Lung microvascular endothelial cell (primary cell): ENCODE measurements around the gene FRY. TPM values are rescaled to one million over a fixed set of nuclear protein-coding genes. Genes with fewer than 3 reads are reported as not detected.
A peak's percentile ranks its signal among the peaks of the same experiment; 100 is the strongest.

Source experiments
- DNase-seq, 2 donors: peaks; one replicate each; pipeline versions ENCODE4 v3.0.0 to v3.0.0-alpha.2; 2010; ENCODE audit warnings: low read depth in 2 of 2
- total RNA-seq: library from RNA; depleted of rRNA; stranded (reverse); fragments of >200 nt; gene quantifications from 2 replicates; pipeline ENCODE4 v1.2.1, GENCODE V29; 2014

Gene FRY
- total RNA-seq, 1 donor from 2014 or later: 156 TPM

DNA sequence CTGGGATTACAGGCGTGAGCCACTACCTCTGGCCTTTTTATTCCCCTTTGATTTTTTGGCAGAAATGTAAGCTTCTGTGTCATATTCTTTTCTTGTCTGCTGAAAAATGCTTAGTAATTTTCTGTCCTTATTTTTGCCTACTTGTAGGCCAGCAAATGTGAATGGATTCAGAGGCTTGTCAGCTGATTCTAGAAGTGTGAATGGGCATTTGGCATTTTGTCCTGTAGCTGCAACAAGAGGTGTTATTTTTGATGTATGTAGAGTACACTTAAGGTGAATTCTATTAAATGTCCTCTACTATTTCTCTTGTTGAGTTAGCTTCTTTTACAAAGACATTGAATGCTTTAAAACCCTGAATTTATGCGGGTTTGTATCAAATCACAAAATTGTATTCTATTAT is 50.0 kb downstream of the FRY start:
- no peak for DNase-seq

GRCh38 chr13:32086366-32086765 is 54.8 kb downstream of the FRY start:
- DNase-seq: no peak

DNA sequence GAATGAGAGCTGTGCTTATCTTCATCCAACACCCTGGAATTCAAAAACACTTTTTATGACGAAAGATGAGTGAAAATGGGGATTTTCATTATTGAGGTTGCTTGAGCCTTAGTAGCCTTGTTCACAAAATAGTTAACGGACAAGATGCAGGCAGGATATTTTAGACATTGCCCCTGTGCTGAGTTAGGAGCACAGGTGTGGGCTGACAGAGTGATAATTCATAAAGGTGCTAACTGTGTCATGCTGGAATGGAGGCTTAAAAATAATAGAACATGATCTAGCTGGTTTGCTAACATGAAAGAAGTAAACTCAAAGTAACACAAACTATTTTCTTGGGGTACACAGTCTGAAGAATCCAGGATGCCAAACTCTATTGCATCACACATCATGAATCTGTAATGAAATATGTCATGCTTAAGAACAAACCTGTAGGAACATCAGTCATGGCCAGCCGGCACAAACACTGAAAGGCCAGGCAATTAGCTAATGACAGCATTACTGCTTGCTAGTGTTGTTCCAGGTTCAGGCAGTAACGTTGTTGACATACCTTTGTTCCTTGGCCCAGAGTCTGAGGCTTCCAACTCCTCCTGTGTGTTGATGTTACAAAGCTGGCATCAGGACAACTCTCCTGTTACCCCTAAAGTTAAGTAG is 55.3 kb downstream of the FRY start:
- DNase-seq: no peak

- DNase-seq: no peak
These were observed 56.6 kb downstream of the FRY start for GRCh38 chr13:32087955-32088747.

DNA sequence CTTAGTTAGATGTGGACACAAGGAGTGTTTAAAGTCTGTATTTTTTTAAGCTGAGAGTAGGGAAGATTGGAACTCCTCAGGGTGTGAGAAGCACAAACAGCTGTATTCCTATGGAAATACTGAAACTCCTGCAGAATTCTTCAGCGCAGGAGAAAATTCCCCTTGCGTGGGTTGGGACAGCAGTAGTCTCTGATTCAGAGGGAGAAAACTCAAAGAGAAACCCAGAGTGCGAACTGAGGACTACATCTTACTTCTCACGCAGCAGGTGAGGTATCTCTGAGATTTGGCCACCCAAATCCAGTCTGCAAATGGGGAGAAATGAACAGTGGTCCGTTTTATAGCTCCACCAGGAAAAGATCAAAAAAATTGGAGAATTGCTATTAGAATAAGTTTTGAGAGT is 60.9 kb downstream of the FRY start:
- DNase-seq: no peak

DNA sequence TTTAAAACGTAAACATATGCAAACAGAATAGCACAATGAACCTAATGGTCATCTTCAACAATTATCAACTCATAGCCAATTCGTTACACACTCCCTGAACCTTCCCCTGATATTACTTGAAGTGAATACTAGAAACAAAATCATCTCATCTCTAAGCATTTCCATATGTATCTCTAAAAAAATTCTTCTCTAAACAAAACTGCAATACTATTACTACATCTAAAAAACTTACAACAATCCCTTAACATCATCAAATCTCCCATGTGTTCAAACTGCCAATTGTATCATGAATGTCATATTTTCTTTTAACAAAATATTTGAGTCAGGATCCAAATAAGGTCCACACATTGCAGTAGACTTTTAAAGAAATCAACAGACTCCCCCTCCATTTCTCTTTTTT is 61.4 kb downstream of the FRY start:
- no peak for DNase-seq

DNA sequence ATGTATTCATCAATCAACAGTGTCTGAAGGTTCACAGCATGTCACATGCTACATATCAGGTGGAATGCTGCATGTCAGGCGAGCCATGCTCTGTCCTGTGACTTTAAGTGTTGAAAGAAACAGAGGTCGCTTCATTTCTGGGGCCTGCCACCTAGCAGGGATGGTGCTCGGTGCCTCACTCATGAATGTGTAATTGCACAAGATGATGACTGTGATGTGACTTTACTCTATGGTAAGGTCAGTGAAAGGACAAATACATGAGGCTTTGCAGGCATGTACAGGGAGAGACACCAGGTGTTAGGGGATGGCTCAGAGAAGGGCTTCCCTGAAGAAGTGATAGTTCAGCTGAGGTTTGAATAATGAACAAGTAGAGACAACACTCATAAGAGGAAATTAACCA is 66.7 kb downstream of the FRY start:
- DNase-seq: no peak

DNA sequence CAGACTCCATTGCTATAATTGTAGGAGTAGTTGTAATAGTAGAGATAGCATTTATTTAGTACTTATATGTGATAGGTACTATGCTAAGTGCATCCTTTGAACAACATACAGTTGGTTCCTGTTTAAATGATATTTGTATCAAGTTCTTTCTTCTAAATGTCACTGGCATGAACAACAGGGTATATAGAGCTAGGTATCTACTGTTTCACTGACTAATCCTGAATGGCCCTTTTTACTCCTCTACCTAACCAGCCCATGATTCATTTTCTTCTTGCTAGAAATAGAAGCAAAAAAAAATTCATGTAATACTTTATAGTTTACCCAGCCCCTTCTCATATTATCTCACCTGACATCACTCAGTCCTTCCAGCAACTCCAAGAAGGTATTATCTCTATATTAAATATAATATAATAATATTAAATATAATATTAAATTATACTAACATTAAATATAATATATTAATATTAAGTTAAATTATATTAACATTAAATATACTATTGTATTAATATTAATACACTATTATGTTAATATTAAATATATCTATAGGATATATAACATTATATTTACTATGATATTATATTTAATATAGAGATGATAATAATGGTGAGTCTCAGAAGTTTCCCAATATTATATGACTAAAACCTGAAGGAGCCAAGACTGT is 74.2 kb downstream of the FRY start:
- no peak for DNase-seq

GRCh38 chr13:32107474-32107873 is 75.9 kb downstream of the FRY start:
- DNase-seq: peak; percentile 8 to 11

- DNase-seq: no peak
These were observed 76.4 kb downstream of the FRY start for GRCh38 chr13:32107973-32108372.

- peak in 1 of 2 donors; percentile 6 for DNase-seq
These were observed 82.0 kb downstream of the FRY start for GRCh38 chr13:32113532-32113931.

GRCh38 chr13:32114284-32114950 is 82.8 kb downstream of the FRY start:
- DNase-seq: peak in 1 of 2 donors; percentile 4

- DNase-seq: peak in 1 of 2 donors; percentile 12
These were observed 83.5 kb downstream of the FRY start for GRCh38 chr13:32115066-32115465.

- DNase-seq: no peak
These were observed 84.6 kb downstream of the FRY start for GRCh38 chr13:32116210-32116609.

- DNase-seq: no peak
These were observed 85.4 kb downstream of the FRY start for GRCh38 chr13:32117001-32117400.

DNA sequence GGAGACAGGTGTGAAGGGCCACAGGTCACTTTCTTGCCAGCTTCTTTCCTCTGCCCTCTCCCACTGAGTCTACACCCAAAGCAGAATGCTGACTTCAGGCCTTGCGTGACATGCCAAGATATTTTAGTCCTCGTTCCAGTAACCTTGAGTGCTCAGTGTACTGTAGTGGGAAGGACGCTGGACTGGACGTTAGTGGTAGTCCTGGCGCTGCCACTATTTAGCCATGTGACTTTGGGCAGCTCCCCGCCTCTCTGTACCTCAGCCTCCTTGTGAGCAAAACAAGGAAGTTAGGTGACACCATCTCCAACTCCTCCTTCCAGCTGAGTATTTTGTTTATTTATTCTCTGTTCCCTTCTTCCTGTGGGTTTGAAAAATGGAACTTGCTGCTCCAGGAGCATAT is 86.1 kb downstream of the FRY start:
- DNase-seq: peak in 1 of 2 donors; percentile 2

GRCh38 chr13:32121316-32121715 is 89.7 kb downstream of the FRY start:
- DNase-seq: no peak

DNA sequence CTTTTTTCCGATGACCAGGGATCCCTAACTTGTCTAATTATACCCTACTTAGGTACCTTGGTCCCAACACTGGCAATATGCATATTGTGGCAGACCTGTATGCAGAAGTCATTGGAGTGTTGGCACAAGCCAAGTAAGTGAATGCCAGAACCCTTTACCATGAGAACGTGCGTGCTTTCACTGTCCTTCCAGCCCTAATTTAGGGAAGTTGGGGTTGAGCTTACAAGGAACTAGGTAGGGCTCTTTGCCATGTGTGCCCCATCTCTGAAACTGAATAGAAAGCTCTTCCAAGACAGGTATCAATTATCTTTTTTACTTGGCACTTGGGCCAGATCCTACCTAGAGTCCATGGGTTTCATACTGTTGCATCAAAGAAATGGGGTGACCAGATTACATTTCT is 93.2 kb downstream of the FRY start:
- no peak for DNase-seq

DNA sequence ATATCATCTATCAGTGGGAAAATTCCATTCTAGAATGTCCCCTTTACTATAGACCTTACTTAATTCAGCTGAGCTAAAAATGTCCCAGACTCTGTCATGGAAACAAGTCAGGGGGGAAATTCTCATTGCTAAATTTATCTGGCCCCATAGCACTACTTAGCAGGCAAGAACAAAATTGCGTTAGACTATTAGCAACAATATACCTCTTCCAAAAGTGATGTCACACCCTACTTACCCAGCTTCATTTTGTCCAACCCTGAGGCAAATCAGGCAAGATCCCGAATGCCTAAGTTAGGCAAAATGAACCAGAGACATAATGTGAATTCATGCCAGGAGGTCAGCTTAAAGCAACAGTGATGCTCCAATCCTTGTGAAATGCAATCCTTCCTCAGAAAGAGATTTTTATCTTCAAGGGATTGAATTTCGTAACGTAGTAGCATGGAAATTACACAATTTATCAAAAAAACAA is 93.7 kb downstream of the FRY start:
- DNase-seq: no peak

DNA sequence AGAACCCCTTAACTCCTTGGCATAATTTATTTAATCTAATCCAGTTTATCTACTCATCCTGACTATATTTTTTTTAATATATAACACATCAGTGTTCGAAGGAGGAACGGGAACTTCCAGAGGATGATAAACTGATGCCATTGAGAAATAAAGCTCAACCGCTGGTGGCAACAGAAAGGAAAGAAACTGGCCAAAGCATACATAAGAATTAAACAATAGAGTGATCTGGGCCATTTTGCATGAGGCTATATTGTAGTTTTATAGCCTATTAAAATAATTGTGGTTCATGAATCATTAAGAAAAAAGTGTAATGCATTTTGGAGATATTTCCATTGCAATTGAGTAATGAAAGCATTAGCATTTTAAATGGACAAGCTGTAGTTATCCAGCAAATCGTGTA is 94.2 kb downstream of the FRY start:
- DNase-seq: no peak

- no peak for DNase-seq
These were observed 94.7 kb downstream of the FRY start for GRCh38 chr13:32126278-32126677.

DNA sequence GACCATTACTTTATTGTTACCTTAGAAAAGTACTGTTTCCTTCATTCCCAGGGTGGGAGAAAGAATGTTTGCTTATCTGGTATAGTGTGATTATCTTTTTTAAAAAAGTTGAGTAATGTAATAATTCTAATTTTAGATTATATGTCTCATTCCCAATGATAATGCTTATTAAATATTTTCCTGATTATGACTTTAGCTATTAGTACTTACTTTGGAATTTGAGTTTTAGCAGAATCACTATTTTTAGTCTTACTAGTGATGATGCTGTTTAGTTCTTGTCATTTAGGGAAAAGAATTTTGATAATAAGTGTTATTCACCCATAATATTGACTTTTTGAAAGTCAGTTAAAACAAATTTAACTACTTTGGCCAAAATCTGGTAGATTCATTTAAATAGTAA is 95.2 kb downstream of the FRY start:
- DNase-seq: no peak
